GM13976 (cell line): ENCODE data around the gene KCNQ1.
A peak's percentile ranks its signal among the peaks of the same experiment; 100 is the strongest.

ENCODE experiments used
- DNase-seq: peaks from one replicate; pipeline ENCODE4 v3.0.0; 2012; ENCODE audit warnings: low spot score
- CTCF ChIP-seq: IDR thresholded peaks from 2 replicates; pipeline ENCODE4 v1.5.1; 2012; ENCODE audit warnings: borderline replicate concordance, mild to moderate bottlenecking; ENCODE audit not compliant: insufficient read depth; ENCODE audit errors: extremely low read depth, missing control alignments, control extremely low read depth
- in situ Hi-C: fragments of 300-500 bp; cut with MboI; formaldehyde crosslinking; loops from one replicate; pipeline ENCODE4 v1.12.0; 2022; ENCODE audit warnings: low sequenced_read_pairs, mixed read lengths, inconsistent platforms; ENCODE audit not compliant: unreplicated experiment

The KCNQ1 gene

GRCh38 chr11:2526808-2527381, 82.1 kb downstream of the KCNQ1 start:
- in situ Hi-C loops: no loop called here
- TF ChIP-seq CTCF: peak; percentile 26
- DNase-seq: peak; percentile 81

- no peak for TF ChIP-seq CTCF
- in situ Hi-C loops: no loop called here
- no peak for DNase-seq
Measured at GRCh38 chr11:2527621-2528291, 82.9 kb downstream of the KCNQ1 start.

- TF ChIP-seq CTCF: no peak
- in situ Hi-C loops: no loop called here
- no peak for DNase-seq
Measured at GRCh38 chr11:2528301-2529050, 83.7 kb downstream of the KCNQ1 start.

GRCh38 chr11:2529173-2529572, 84.4 kb downstream of the KCNQ1 start:
- in situ Hi-C loops: no loop called here
- DNase-seq: no peak
- no peak for TF ChIP-seq CTCF

- in situ Hi-C loops: loop anchor here (5.0 to 10.0 kb wide), 2 partner anchors 97 to 365 kb away; no protein-coding TSS in a partner anchor
- DNase-seq: no peak
- no peak for TF ChIP-seq CTCF
Measured at GRCh38 chr11:2529636-2530035, 84.8 kb downstream of the KCNQ1 start.

GRCh38 chr11:2530131-2530854, 85.5 kb downstream of the KCNQ1 start:
- TF ChIP-seq CTCF: no peak
- in situ Hi-C loops: loop anchor here (5.0 to 10.0 kb wide), 2 partner anchors 98 to 365 kb away; no protein-coding TSS in a partner anchor
- DNase-seq: no peak
